ENCODE results near the gene KIF12. TPM values are rescaled to one million over a fixed set of nuclear protein-coding genes. Genes with fewer than 3 reads are reported as not detected.

Gene KIF12
- polyA plus RNA-seq, 1 donor: 170 TPM

GRCh38 chr9:114124138-114124537, 25.0 kb upstream of the KIF12 start:
- DNase-seq: no peak

- no peak for DNase-seq
Observed at GRCh38 chr9:114123031-114123977, 24.2 kb upstream of the KIF12 start.

- no peak for DNase-seq
Observed at GRCh38 chr9:114122136-114123027, 23.3 kb upstream of the KIF12 start.

- DNase-seq: no peak
Observed at GRCh38 chr9:114121227-114122135, 22.4 kb upstream of the KIF12 start.

GRCh38 chr9:114120192-114121014, 21.3 kb upstream of the KIF12 start:
- DNase-seq: no peak

- DNase-seq: no peak
Observed at GRCh38 chr9:114119242-114120191, 20.4 kb upstream of the KIF12 start.

- DNase-seq: no peak
Observed at GRCh38 chr9:114117996-114118830, 19.1 kb upstream of the KIF12 start.

GRCh38 chr9:114117614-114117995, 18.5 kb upstream of the KIF12 start:
- DNase-seq: no peak

GRCh38 chr9:114116126-114116747, 17.1 kb upstream of the KIF12 start:
- no peak for DNase-seq

GRCh38 chr9:114115654-114116125, 16.6 kb upstream of the KIF12 start:
- DNase-seq: no peak

- DNase-seq: no peak
Observed at GRCh38 chr9:114114364-114114763, 15.3 kb upstream of the KIF12 start.

- no peak for DNase-seq
Observed at GRCh38 chr9:114112778-114113584, 13.9 kb upstream of the KIF12 start.

- no peak for DNase-seq
Observed at GRCh38 chr9:114112325-114112724, 13.2 kb upstream of the KIF12 start.

- no peak for DNase-seq
Observed at GRCh38 chr9:114110180-114110579, 11.1 kb upstream of the KIF12 start.

GRCh38 chr9:114109124-114109523, 10.0 kb upstream of the KIF12 start:
- no peak for DNase-seq

- DNase-seq: peak; percentile 76
Observed at GRCh38 chr9:114108016-114108833, 9.1 kb upstream of the KIF12 start.

All from left kidney (tissue), 2 donors.